Measurements from ENCODE around the gene CACNG7.

- TF ChIP-seq CTCF (IDR thresholded peaks at IDR 0.05) (no peak), POLR2A (IDR thresholded peaks at IDR 0.05) (no peak)
These were observed 12.4 kb upstream of the CACNG7 start for GRCh38 chr19:53896682-53897081.

All from right lobe of liver (tissue), 4 donors.